NT2/D1 (cell line): ENCODE measurements around the gene SNIP1.

Source experiments
- DNase-seq: peaks from one replicate; pipeline ENCODE4 v3.0.0-alpha.2; 2011; ENCODE audit warnings: low read depth, low spot score
- H3K27me3 ChIP-seq: 2 replicates; pipeline ENCODE4 v1.6.0; 2011; ENCODE audit warnings: mild to moderate bottlenecking; ENCODE audit not compliant: insufficient read length, insufficient read depth
- H3K36me3 ChIP-seq: 2 replicates; pipeline ENCODE4 v1.6.1; 2011; ENCODE audit warnings: mild to moderate bottlenecking, low read length, mixed read lengths; ENCODE audit not compliant: insufficient read depth, insufficient read length
- H3K4me1 ChIP-seq: 2 replicates; pipeline ENCODE4 v1.5.1; 2011; ENCODE audit not compliant: insufficient read depth, insufficient read length
- H3K4me3 ChIP-seq: 2 replicates; pipeline ENCODE4 v1.5.1; 2011; ENCODE audit warnings: low read depth; ENCODE audit not compliant: insufficient read length
- H3K9ac ChIP-seq: 2 replicates; pipeline ENCODE4 v1.6.0; 2011; ENCODE audit warnings: low read depth; ENCODE audit not compliant: insufficient read length
- H3K9me3 ChIP-seq: 2 replicates; pipeline ENCODE4 v1.5.1; 2011; ENCODE audit warnings: mild to moderate bottlenecking, low read length; ENCODE audit not compliant: insufficient read depth
- SUZ12 ChIP-seq: IDR thresholded peaks from 2 replicates; pipeline ENCODE4 v1.6.1; 2011; ENCODE audit not compliant: insufficient read length, insufficient read depth; ENCODE audit errors: extremely low read depth
- YY1 ChIP-seq: IDR thresholded peaks from 2 replicates; pipeline ENCODE4 v1.6.1; 2011; ENCODE audit not compliant: insufficient read length, insufficient read depth
- ZNF274 ChIP-seq: IDR thresholded peaks from 2 replicates; pipeline ENCODE4 v1.6.1; 2011; ENCODE audit warnings: mild to moderate bottlenecking, low read depth, low read length

SNIP1 gene, protein sequence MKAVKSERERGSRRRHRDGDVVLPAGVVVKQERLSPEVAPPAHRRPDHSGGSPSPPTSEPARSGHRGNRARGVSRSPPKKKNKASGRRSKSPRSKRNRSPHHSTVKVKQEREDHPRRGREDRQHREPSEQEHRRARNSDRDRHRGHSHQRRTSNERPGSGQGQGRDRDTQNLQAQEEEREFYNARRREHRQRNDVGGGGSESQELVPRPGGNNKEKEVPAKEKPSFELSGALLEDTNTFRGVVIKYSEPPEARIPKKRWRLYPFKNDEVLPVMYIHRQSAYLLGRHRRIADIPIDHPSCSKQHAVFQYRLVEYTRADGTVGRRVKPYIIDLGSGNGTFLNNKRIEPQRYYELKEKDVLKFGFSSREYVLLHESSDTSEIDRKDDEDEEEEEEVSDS

DNA sequence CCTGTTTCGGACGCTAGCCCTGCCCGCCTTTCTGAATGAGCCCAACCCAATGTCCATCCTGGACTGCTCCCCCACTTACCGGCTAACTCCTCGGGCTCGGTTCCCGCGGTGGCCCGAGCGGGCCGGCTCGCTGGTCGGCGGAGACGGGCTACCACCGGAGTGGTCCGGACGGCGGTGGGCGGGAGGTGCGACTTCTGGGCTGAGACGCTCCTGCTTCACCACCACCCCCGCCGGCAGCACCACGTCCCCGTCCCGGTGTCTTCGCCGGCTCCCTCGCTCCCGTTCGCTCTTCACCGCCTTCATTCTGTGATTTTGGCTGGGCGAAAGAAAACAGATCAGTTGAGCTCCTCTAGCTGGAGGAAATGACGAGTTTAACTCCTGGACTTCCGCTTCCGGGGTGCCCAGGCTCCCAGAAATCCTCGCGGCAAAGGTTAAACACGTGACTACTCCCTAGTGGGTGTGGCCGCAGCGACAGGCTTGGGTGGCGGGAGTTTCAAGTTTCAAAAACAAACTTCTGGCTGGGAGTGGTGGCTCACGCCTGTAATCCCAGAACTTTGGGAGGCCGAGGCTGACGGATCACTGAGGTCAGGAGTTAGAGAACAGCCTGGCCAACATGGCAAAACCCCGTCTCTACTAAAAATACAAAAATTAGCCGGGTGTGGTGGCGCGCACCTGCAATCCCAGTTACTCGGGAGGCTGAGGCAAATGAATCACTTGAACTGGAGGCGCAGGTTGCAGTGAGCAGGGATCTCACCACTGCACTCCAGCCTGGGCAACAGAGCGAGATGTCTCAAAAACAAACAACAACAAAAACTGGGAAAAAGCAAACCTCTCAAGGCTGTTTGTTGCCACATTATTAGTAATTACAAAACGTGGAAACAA, at the start of gene SNIP1:
Gene SNIP1 (minus strand): TSS at position 367 of the 882 bp plus-strand sequence. CDS start 64 bp downstream, at position 303.
- Histone ChIP-seq H3K9ac (peak within 1 kb of the TSS; percentile 99), H3K4me3 (peak within 1 kb of the TSS; percentile 96), H3K36me3 (peaks cover 34% of the 10 kb centered on the region), H3K4me1 (peaks cover 8% of the 10 kb centered on the region), H3K9me3 (peaks cover 7% of the 10 kb centered on the region; the same call in 1 of the 2 replicates), H3K27me3 (no peaks in the 10 kb centered on the region)
- DNase-seq: peak; percentile 94
- TF ChIP-seq SUZ12: no peak
- no peak for TF ChIP-seq YY1
- no peak for TF ChIP-seq ZNF274

DNA sequence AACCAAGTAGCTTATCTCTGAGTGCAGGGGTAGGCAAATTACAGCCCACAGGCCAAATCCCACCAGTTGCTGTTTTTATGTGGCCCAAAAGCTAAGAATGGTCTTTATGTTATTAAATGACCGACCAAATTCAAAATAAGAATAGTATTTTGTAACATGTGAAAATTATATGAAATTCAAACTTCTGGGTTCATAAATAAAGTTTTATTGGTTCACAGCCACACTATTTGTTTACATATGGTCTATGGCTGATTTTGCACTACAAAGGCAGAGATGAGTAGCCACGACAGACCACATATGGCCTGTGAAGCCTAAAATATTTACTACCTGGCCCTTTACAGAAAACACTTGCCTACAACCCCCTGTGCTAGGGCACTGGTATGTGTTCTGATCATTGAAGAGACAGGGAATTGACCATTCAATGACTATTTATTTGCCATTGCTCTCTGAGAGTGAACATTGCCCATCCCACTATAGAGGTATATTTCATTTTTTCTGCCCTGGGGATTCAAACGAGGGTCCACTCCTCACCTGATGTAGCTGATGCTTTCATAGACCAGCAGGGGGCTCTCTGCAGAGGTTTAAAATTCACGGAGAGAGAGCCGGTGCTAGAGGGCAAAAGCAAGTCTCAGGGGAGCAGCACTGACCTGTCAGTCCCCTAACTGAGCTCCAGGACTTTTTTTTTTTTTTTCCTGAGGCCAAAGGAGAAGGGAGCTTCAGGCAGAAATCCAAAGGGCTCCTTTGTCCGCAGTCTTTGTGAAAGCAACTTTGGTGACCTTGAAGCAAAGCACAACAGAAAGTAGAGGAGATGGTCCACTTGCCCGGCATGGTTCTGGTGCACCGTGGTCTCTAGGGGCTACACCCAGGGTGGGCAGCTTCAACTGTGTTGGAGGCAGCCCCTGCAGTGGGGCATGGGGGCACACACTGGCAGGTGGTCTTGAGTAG, 48.9 kb upstream of the SNIP1 start:
- Histone ChIP-seq H3K4me3 (no peak overlapping the region), H3K36me3 (no peaks in the 10 kb centered on the region), H3K27me3 (peaks cover 6% of the 10 kb centered on the region), H3K9me3 (no peaks in the 10 kb centered on the region), H3K9ac (no peak overlapping the region), H3K4me1 (peaks cover 8% of the 10 kb centered on the region)
- peak; percentile 55 for DNase-seq
- no peak for TF ChIP-seq YY1
- TF ChIP-seq ZNF274: no peak
- no peak for TF ChIP-seq SUZ12

DNA sequence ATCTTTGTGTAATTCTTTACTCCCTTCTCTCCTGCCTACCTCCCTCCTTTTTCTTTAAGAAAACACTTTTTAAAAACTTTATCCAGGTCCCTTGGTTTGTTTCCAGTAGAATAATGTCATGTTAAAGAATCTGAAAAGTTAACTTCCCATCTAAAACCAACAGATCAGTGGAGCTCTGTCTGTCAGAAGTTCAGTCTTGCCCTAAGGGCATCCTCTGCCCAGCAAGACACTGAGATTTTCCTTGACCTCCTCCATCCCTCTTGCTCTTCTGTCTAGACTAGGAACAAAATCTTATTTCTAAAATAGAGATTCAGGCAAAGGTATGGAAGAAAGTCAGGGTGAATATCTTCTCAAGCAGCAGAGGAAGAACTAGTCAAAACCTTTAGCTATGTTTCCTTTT, 47.3 kb upstream of the SNIP1 start:
- no peak overlapping the region for H3K4me3 ChIP-seq
- peaks cover 8% of the 10 kb centered on the region for H3K4me1 ChIP-seq
- no peaks in the 10 kb centered on the region for H3K36me3 ChIP-seq
- no peak for DNase-seq
- no peak overlapping the region for H3K9ac ChIP-seq
- peaks cover 4% of the 10 kb centered on the region for H3K27me3 ChIP-seq
- no peaks in the 10 kb centered on the region for H3K9me3 ChIP-seq
- TF ChIP-seq SUZ12 (no peak), YY1 (no peak), ZNF274 (no peak)

DNA sequence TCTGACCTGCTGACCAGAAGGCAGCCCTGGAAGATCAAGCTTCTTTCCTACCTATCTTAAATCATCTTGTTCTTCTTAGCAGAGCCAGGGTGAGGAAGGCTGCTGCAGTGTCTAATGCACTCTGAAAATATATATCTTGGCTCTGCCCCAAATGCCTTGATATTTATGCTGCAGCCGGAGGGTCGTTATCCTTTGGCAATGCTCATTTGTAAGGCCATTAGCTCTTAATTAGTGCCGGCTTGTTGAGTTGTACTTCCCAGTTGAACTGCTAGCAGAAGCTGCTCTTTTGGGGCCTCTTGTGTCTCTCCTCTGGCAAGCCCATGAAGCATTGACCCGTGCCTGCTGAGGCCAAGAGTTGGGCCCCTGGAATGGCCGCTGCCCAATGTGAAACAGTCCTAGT, 45.8 kb upstream of the SNIP1 start:
- H3K4me3 ChIP-seq: no peak overlapping the region
- TF ChIP-seq SUZ12 (no peak), YY1 (no peak), ZNF274 (no peak)
- DNase-seq: no peak
- H3K4me1 ChIP-seq: peaks cover 4% of the 10 kb centered on the region
- no peak overlapping the region for H3K9ac ChIP-seq
- H3K36me3 ChIP-seq: no peaks in the 10 kb centered on the region
- peaks cover 6% of the 10 kb centered on the region for H3K27me3 ChIP-seq
- no peaks in the 10 kb centered on the region for H3K9me3 ChIP-seq

DNA sequence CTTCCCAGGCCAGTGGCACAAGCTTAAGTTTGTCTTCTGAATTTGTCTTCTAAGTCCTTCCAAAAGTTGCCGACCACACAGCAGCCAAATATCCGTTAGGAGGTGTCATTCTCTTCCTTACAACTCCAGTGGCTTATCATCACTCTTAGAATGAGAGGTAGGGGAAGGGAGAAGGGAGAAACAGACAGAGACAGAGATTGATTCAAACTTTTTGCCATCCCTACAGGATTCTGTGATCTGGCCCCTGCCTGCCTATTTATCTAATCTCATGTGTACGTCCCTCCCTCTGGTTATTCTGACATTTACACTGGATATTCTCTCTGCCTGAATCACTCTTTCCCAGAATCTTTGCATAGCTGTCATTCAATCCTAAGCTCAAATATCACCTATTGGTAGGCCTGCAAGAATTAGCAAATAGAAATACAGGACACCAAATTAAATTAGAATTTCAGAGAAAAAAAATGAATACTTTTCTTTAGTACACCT, 42.1 kb upstream of the SNIP1 start:
- H3K27me3 ChIP-seq: peaks cover 6% of the 10 kb centered on the region
- no peak for DNase-seq
- peak overlapping the region; percentile 16 for H3K4me3 ChIP-seq
- no peak for TF ChIP-seq ZNF274
- no peak for TF ChIP-seq SUZ12
- no peak for TF ChIP-seq YY1
- H3K9ac ChIP-seq: peak overlapping the region; percentile 34
- peaks cover 35% of the 10 kb centered on the region for H3K36me3 ChIP-seq
- no peaks in the 10 kb centered on the region for H3K4me1 ChIP-seq
- no peaks in the 10 kb centered on the region for H3K9me3 ChIP-seq

DNA sequence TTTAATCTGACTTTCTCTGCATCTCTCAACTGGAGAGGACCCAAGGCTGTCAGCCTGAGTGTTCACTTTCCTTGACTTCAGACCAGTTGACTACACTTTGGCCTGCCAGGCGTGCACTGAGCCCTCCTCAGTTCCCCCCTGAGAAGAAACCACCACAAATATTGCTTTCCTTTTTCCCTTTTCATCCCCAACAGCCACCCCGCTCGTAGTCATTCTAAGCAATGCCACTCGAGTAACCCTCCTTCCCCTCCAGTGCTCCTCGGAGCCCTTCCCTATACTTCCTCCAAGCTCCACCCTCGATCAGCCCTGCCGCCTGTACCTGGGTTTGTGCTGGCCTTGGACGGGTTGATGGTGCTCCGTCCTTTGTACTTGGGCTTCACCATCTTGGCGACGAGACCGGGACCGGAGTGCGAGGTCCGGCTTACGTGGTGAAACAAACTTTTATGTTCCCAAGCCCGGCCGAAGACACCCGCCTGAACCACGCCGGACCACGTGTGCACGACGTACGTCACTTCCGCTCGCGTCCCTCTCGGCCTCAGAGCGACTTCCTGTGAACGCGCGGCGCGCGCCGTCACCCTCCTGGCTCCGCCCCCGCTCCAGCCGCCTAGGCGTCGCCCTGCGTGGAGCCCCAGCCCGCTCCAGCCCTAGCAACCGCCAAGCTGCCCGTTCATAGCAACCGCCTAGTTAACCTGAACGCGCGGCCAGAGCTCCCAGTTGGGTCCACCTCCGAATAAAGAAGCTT, 41.5 kb upstream of the SNIP1 start, which contains the start of gene GNL2:
Gene GNL2 (minus strand): TSS at position 498 of the 742 bp plus-strand sequence. CDS start 115 bp downstream, at position 383.
- Histone ChIP-seq H3K9ac (peak within 1 kb of the TSS; percentile 94), H3K4me1 (no peaks in the 10 kb centered on the region), H3K36me3 (peaks cover 42% of the 10 kb centered on the region), H3K4me3 (peak within 1 kb of the TSS; percentile 87), H3K9me3 (no peaks in the 10 kb centered on the region), H3K27me3 (peaks cover 6% of the 10 kb centered on the region)
- DNase-seq: peak; percentile 99
- TF ChIP-seq SUZ12 (no peak), ZNF274 (no peak), YY1 (no peak)
